ENCODE data around the gene MED14. TPM values are rescaled to one million over a fixed set of nuclear protein-coding genes. Genes with fewer than 3 reads are reported as not detected.

Gene MED14
- total RNA-seq, 1 experiment from 2014 or later: 39.9 TPM

DNA sequence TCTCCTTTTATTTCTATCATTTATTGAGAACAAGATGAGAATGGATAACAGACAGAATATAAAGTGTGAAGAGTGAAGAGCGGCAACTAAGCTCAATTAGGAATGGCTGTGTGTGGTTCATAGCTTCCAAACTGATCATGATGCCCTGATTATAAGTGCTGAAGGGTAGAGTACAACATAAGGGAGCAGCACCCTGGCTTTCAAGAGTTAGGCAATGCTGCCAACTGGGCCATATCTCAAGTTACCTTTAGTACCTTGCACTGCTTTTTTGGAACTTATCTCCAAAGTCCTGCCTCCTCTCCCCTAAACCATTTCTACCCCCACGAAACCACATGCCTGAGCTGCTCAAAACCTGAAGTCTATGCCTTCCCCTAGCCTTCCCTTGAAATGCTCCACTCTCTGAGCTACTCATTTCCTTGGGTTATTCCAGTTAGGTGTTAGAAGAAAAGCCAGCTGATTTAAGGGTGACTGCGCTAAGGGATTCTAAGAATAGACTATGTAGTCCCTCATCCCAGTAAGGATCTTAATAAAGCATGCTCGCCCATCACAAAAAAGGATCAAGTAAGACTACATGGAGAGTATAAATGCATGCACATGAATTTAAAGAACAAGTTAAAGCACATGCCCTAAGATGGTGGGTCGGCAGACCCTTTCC lies 29.6 kb downstream of the MED14 start:
- no peak overlapping the region for H2AFZ ChIP-seq
- H3K79me2 ChIP-seq (ENCODE audit: low read depth): no peaks in the 10 kb centered on the region
- no peak for DNase-seq
- POLR2A ChIA-PET (ENCODE audit: unreplicated experiment): no interaction called here
- H3K9me3 ChIP-seq (ENCODE audit: insufficient read depth, low read depth): no peaks in the 10 kb centered on the region
- H3K9me2 ChIP-seq (ENCODE audit: insufficient read depth): no peaks in the 10 kb centered on the region
- no peaks in the 10 kb centered on the region for H4K20me1 ChIP-seq (ENCODE audit: insufficient read depth)
- H3K27ac ChIP-seq: no peak overlapping the region
- no peaks in the 10 kb centered on the region for H3K36me3 ChIP-seq (ENCODE audit: low read depth)
- no peak overlapping the region for H3K4me2 ChIP-seq
- BruUV-seq (replicated peaks): no TSS peak
- no peaks in the 10 kb centered on the region for H3K27me3 ChIP-seq (ENCODE audit: insufficient read depth, low read depth)
- no peak for TF ChIP-seq EZH2 (IDR thresholded peaks at IDR 0.05; ENCODE audit: low read depth)
- TF ChIP-seq, protein P1, sequence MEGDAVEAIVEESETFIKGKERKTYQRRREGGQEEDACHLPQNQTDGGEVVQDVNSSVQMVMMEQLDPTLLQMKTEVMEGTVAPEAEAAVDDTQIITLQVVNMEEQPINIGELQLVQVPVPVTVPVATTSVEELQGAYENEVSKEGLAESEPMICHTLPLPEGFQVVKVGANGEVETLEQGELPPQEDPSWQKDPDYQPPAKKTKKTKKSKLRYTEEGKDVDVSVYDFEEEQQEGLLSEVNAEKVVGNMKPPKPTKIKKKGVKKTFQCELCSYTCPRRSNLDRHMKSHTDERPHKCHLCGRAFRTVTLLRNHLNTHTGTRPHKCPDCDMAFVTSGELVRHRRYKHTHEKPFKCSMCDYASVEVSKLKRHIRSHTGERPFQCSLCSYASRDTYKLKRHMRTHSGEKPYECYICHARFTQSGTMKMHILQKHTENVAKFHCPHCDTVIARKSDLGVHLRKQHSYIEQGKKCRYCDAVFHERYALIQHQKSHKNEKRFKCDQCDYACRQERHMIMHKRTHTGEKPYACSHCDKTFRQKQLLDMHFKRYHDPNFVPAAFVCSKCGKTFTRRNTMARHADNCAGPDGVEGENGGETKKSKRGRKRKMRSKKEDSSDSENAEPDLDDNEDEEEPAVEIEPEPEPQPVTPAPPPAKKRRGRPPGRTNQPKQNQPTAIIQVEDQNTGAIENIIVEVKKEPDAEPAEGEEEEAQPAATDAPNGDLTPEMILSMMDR (conservative IDR thresholded peaks at IDR 0.05): no peak
- H3K4me3 ChIP-seq: no peak overlapping the region
- H3K4me1 ChIP-seq (replicated peaks; ENCODE audit: insufficient read depth): no peaks in the 10 kb centered on the region
- intact Hi-C loops (cut with micrococcal nuclease; ENCODE audit: unreplicated experiment): no loop called here
- H3F3A ChIP-seq (ENCODE audit: insufficient read depth, low read depth): no peaks in the 10 kb centered on the region
- CTCF ChIA-PET: no interaction called here

DNA sequence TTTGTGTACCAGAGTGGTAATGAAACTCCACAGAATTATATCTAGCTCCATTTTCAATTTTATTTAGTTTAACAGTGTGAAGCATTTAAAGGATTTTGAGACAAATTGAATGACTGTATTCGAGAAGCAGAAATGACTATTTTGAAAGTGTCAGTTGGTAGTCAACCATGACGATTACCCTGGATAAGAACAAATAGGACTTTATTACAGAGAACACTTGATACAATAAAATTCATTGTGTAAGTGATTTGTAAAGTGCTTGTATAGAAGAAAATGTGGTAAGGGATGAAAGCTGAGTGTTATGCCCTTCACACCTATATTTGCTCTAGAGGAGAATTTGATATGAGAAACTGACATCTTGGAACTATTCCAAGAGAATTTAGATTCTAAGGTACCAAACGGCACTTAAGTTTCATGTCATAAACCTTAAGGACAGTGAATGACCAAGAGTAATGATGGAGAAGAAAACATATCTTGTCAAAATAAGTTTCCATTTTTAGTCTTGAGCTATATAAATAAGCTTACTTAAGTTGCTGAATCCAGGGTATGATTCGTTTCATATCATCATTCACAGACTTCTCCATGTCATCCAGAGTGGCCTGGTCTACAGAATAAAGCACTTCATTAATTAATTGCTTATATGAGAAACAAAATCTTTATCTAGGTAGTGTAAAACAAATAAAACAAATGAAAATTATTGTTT lies 34.6 kb downstream of the MED14 start:
- no peaks in the 10 kb centered on the region for H4K20me1 ChIP-seq (ENCODE audit: insufficient read depth)
- H3K27ac ChIP-seq: no peak overlapping the region
- BruUV-seq (replicated peaks): no TSS peak
- no peaks in the 10 kb centered on the region for H3F3A ChIP-seq (ENCODE audit: insufficient read depth, low read depth)
- H3K36me3 ChIP-seq (ENCODE audit: low read depth): no peaks in the 10 kb centered on the region
- no peaks in the 10 kb centered on the region for H3K4me1 ChIP-seq (replicated peaks; ENCODE audit: insufficient read depth)
- no peaks in the 10 kb centered on the region for H3K79me2 ChIP-seq (ENCODE audit: low read depth)
- CTCF ChIA-PET: no interaction called here
- H3K9me3 ChIP-seq (ENCODE audit: insufficient read depth, low read depth): no peaks in the 10 kb centered on the region
- TF ChIP-seq, protein P1 (conservative IDR thresholded peaks at IDR 0.05): no peak
- no peak for TF ChIP-seq EZH2 (IDR thresholded peaks at IDR 0.05; ENCODE audit: low read depth)
- H2AFZ ChIP-seq: no peak overlapping the region
- no peak overlapping the region for H3K4me2 ChIP-seq
- DNase-seq: no peak
- no peaks in the 10 kb centered on the region for H3K9me2 ChIP-seq (ENCODE audit: insufficient read depth)
- intact Hi-C loops (cut with micrococcal nuclease; ENCODE audit: unreplicated experiment): no loop called here
- H3K4me3 ChIP-seq: no peak overlapping the region
- H3K27me3 ChIP-seq (ENCODE audit: insufficient read depth, low read depth): no peaks in the 10 kb centered on the region
- POLR2A ChIA-PET (ENCODE audit: unreplicated experiment): no interaction called here

DNA sequence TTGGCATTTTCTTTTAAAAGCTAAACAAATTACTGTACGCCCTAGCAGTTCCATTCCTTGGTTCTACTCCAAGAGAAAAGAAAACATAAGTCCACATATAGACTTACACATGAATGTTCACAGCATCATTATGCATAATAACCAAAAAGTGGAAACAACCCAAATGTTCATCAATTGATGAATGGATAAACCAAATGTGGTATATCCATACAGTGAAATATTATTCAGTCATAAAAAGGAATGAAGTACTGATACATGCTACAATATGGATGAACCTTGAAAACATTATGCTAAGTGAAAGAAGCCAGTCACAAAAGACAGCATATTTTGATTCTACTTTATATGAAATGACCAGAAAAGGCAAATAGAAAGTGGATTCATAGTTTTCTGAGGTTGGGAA lies 36.5 kb downstream of the MED14 start:
- H3K9me3 ChIP-seq (ENCODE audit: insufficient read depth, low read depth): no peaks in the 10 kb centered on the region
- ChIA-PET POLR2A (ENCODE audit: unreplicated experiment) (no interaction called here), CTCF (no interaction called here)
- no peaks in the 10 kb centered on the region for H4K20me1 ChIP-seq (ENCODE audit: insufficient read depth)
- no peak overlapping the region for H3K4me2 ChIP-seq
- no TSS peak for BruUV-seq (replicated peaks)
- no peaks in the 10 kb centered on the region for H3K4me1 ChIP-seq (replicated peaks; ENCODE audit: insufficient read depth)
- no peaks in the 10 kb centered on the region for H3K27me3 ChIP-seq (ENCODE audit: insufficient read depth, low read depth)
- intact Hi-C loops (cut with micrococcal nuclease; ENCODE audit: unreplicated experiment): no loop called here
- no peaks in the 10 kb centered on the region for H3K9me2 ChIP-seq (ENCODE audit: insufficient read depth)
- no peaks in the 10 kb centered on the region for H3K36me3 ChIP-seq (ENCODE audit: low read depth)
- H3K79me2 ChIP-seq (ENCODE audit: low read depth): no peaks in the 10 kb centered on the region
- no peak overlapping the region for H2AFZ ChIP-seq
- no peak overlapping the region for H3K4me3 ChIP-seq
- DNase-seq: no peak
- no peaks in the 10 kb centered on the region for H3F3A ChIP-seq (ENCODE audit: insufficient read depth, low read depth)
- no peak overlapping the region for H3K27ac ChIP-seq
- no peak for TF ChIP-seq EZH2 (IDR thresholded peaks at IDR 0.05; ENCODE audit: low read depth)
- TF ChIP-seq, protein P1 (conservative IDR thresholded peaks at IDR 0.05): no peak
